Fibroblast of pulmonary artery (primary cell): Measurements from ENCODE around the gene TECPR2.

ENCODE experiments used
- DNase-seq: peaks from one replicate; pipeline ENCODE4 v3.0.0-alpha.2; 2010; ENCODE audit warnings: low read depth
- H3K4me3 ChIP-seq: replicated peaks from 2 replicates; pipeline ENCODE4 v1.5.1; 2011; ENCODE audit warnings: low read depth, mild to moderate bottlenecking, control low read depth, low read length, moderate library complexity
- CTCF ChIP-seq: IDR thresholded peaks from 2 replicates; pipeline ENCODE4 v1.5.1; 2011; ENCODE audit warnings: mild to moderate bottlenecking, control low read depth, low read length, inconsistent platforms; ENCODE audit errors: missing control alignments

Gene TECPR2

GRCh38 chr14:102394717-102395375 lies 32.1 kb downstream of the TECPR2 start:
- peak; percentile 25 for DNase-seq
- H3K4me3 ChIP-seq, result no peak overlapping the region
- no peak for TF ChIP-seq CTCF

GRCh38 chr14:102396521-102396920 lies 33.8 kb downstream of the TECPR2 start:
- TF ChIP-seq CTCF, result no peak
- DNase-seq, result no peak
- no peak overlapping the region for H3K4me3 ChIP-seq

GRCh38 chr14:102403028-102403427 lies 40.3 kb downstream of the TECPR2 start:
- peak; percentile 3 for DNase-seq
- no peak for TF ChIP-seq CTCF
- H3K4me3 ChIP-seq, result no peak overlapping the region

- no peak for DNase-seq
- TF ChIP-seq CTCF, result no peak
- no peak overlapping the region for H3K4me3 ChIP-seq
These were observed 44.5 kb downstream of the TECPR2 start for GRCh38 chr14:102407258-102407657.

- H3K4me3 ChIP-seq, result no peak overlapping the region
- no peak for TF ChIP-seq CTCF
- DNase-seq, result no peak
These were observed 46.0 kb downstream of the TECPR2 start for GRCh38 chr14:102408724-102409123.

- no peak for DNase-seq
- H3K4me3 ChIP-seq, result no peak overlapping the region
- no peak for TF ChIP-seq CTCF
These were observed 52.9 kb downstream of the TECPR2 start for GRCh38 chr14:102415671-102416070.

- H3K4me3 ChIP-seq, result no peak overlapping the region
- DNase-seq, result no peak
- no peak for TF ChIP-seq CTCF
These were observed 54.3 kb downstream of the TECPR2 start for GRCh38 chr14:102417001-102417431.
